Keratinocyte (primary cell): ENCODE results near the gene SSPN. TPM values are rescaled to one million over a fixed set of nuclear protein-coding genes. Genes with fewer than 3 reads are reported as not detected.

Experiments
- DNase-seq: peaks from one replicate; pipeline ENCODE4 v3.0.0-alpha.2; 2011; ENCODE audit warnings: low read depth, missing footprints, low spot score
- FAIRE-seq: peaks from 2 replicates; lab custom pipeline; 2011; peaks lifted over from hg19 to GRCh38; lab: Jason Lieb, UNC
- H2AFZ ChIP-seq: 2 replicates; pipeline ENCODE4 v1.6.0; 2012; ENCODE audit warnings: low read length, control low read depth, inconsistent platforms; ENCODE audit not compliant: control insufficient read depth
- H3K27ac ChIP-seq: 2 replicates; pipeline ENCODE4 v1.5.1; 2011; ENCODE audit warnings: low read length; ENCODE audit not compliant: control insufficient read depth, insufficient read depth
- H3K27me3 ChIP-seq: 3 replicates; pipeline ENCODE4 v1.6.0; 2011; ENCODE audit warnings: low read length; ENCODE audit not compliant: control insufficient read depth, insufficient read depth; ENCODE audit errors: extremely low read depth
- H3K36me3 ChIP-seq, 2 experiments: 2 replicates in 1 of 2; 3 replicates in 1 of 2; pipeline ENCODE4 v1.5.1; 2011; ENCODE audit warnings: low read length in 2 of 2, mild to moderate bottlenecking in 1 of 2; ENCODE audit not compliant: control insufficient read depth in 2 of 2, insufficient read depth in 2 of 2; ENCODE audit errors: extremely low read depth in 1 of 2
- H3K4me1 ChIP-seq: 3 replicates; pipeline ENCODE4 v1.5.1; 2011; ENCODE audit warnings: low read length; ENCODE audit not compliant: control insufficient read depth, insufficient read depth; ENCODE audit errors: extremely low read depth
- H3K4me2 ChIP-seq: 3 replicates; pipeline ENCODE4 v1.6.0; 2011; ENCODE audit warnings: low read depth, low read length; ENCODE audit not compliant: control insufficient read depth, insufficient read depth; ENCODE audit errors: extremely low read depth
- H3K4me3 ChIP-seq, 3 experiments: fragments of 200-600 bp in 1 of 3; sonication (generic) in 1 of 3; 2 replicates in 2 of 3; 3 replicates in 1 of 3; pipeline ENCODE4 v1.5.1; 2011 to 2016; ENCODE audit warnings: low read length in 3 of 3, mild to moderate bottlenecking in 3 of 3, control low read depth in 2 of 3, inconsistent platforms in 1 of 3, low read depth in 1 of 3, mixed read lengths in 1 of 3, mixed run types in 1 of 3, moderate library complexity in 1 of 3; ENCODE audit not compliant: control insufficient read depth in 2 of 3, insufficient read depth in 2 of 3; ENCODE audit errors: extremely low read depth in 1 of 3
- H3K79me2 ChIP-seq: 2 replicates; pipeline ENCODE4 v1.6.0; 2012; ENCODE audit warnings: low read length; ENCODE audit not compliant: control insufficient read depth, insufficient read depth
- H3K9ac ChIP-seq: 3 replicates; pipeline ENCODE4 v1.6.0; 2011; ENCODE audit warnings: low read length; ENCODE audit not compliant: control insufficient read depth, insufficient read depth; ENCODE audit errors: extremely low read depth
- H3K9me1 ChIP-seq: 3 replicates; pipeline ENCODE4 v1.6.0; 2011; ENCODE audit warnings: low read length; ENCODE audit not compliant: control insufficient read depth, insufficient read depth; ENCODE audit errors: extremely low read depth
- H3K9me3 ChIP-seq: 2 replicates; pipeline ENCODE4 v1.5.1; 2012; ENCODE audit warnings: low read depth, low read length; ENCODE audit not compliant: control insufficient read depth
- H4K20me1 ChIP-seq: 3 replicates; pipeline ENCODE4 v1.6.0; 2011; ENCODE audit warnings: low read length; ENCODE audit not compliant: control insufficient read depth, insufficient read depth; ENCODE audit errors: extremely low read depth
- EZH2 ChIP-seq: IDR thresholded peaks from one replicate; pipeline ENCODE4 v1.6.1; 2012; ENCODE audit warnings: inconsistent platforms, mild to moderate bottlenecking, low read length, moderate library complexity
- dilution Hi-C: fragments of 300-500 bp; cut with MboI; formaldehyde crosslinking; loops from one replicate; pipeline ENCODE4 v1.7.0; 2020; ENCODE audit warnings: low sequenced_read_pairs; ENCODE audit not compliant: extremely low pct_ligation_motif_present
- polyA plus RNA-seq, 5 experiments: library from polyadenylated mRNA; depleted of rRNA in 3 of 5; stranded (reverse) in 3 of 5; stranded (forward) in 1 of 5; unstranded in 1 of 5; fragments of >200 nt; gene quantifications; 1 replicate in 1 of 5; 2 replicates in 3 of 5; 3 replicates in 1 of 5; pipeline versions ENCODE4 v1.2.1 to v1.2.3, GENCODE V29; 2011 to 2012; ENCODE audit warnings: missing spikeins in 2 of 5, low read depth in 1 of 5, low replicate concordance in 1 of 5
- TF ChIP-seq, protein P1 (sequence below), 3 experiments: IDR thresholded peaks in 1 of 3; conservative IDR thresholded peaks in 1 of 3; optimal IDR thresholded peaks in 1 of 3; 2 replicates in 2 of 3; 3 replicates in 1 of 3; pipeline versions ENCODE3 to v1.5.1; 2011; ENCODE audit warnings: low read length in 3 of 3, mild to moderate bottlenecking in 3 of 3, moderate library complexity in 2 of 3, control low read depth in 1 of 3, inconsistent platforms in 1 of 3; ENCODE audit not compliant: insufficient read depth in 2 of 3; ENCODE audit errors: extremely low read depth in 1 of 3

SSPN gene
- polyA plus RNA-seq, 1 donor (not counting 4 experiments of a cell fraction or from before 2014, with no cell fraction given): 1.0 TPM

- H3K36me3 ChIP-seq: no peaks in the 10 kb centered on the region
- H2AFZ ChIP-seq: no peak overlapping the region
- H3K27me3 ChIP-seq: no peaks in the 10 kb centered on the region
- H3K9me3 ChIP-seq: no peaks in the 10 kb centered on the region
- no peaks in the 10 kb centered on the region for H3K9me1 ChIP-seq
- FAIRE-seq (no peak), DNase-seq (no peak)
- H3K27ac ChIP-seq: no peak overlapping the region
- no peak for TF ChIP-seq EZH2
- TF ChIP-seq, protein P1, sequence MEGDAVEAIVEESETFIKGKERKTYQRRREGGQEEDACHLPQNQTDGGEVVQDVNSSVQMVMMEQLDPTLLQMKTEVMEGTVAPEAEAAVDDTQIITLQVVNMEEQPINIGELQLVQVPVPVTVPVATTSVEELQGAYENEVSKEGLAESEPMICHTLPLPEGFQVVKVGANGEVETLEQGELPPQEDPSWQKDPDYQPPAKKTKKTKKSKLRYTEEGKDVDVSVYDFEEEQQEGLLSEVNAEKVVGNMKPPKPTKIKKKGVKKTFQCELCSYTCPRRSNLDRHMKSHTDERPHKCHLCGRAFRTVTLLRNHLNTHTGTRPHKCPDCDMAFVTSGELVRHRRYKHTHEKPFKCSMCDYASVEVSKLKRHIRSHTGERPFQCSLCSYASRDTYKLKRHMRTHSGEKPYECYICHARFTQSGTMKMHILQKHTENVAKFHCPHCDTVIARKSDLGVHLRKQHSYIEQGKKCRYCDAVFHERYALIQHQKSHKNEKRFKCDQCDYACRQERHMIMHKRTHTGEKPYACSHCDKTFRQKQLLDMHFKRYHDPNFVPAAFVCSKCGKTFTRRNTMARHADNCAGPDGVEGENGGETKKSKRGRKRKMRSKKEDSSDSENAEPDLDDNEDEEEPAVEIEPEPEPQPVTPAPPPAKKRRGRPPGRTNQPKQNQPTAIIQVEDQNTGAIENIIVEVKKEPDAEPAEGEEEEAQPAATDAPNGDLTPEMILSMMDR (optimal IDR thresholded peaks at IDR 0.05 in 1 of 3, IDR thresholded peaks at IDR 0.05 in 1 of 3, conservative IDR thresholded peaks at IDR 0.05 in 1 of 3; ENCODE audit: extremely low read depth in 1 of 3, insufficient read depth in 2 of 3, low read length in 3 of 3): no peak
- no peak overlapping the region for H3K9ac ChIP-seq
- peaks cover 21% of the 10 kb centered on the region for H3K4me1 ChIP-seq
- H3K4me3 ChIP-seq: no peak overlapping the region
- H4K20me1 ChIP-seq: no peaks in the 10 kb centered on the region
- H3K4me2 ChIP-seq: no peak overlapping the region
- H3K79me2 ChIP-seq: no peaks in the 10 kb centered on the region
- dilution Hi-C loops: no loop called here
These were observed 70.2 kb downstream of the SSPN start for GRCh38 chr12:26265606-26266005.

GRCh38 chr12:26266881-26267280, 71.5 kb downstream of the SSPN start:
- no peak for FAIRE-seq
- H3K79me2 ChIP-seq: no peaks in the 10 kb centered on the region
- dilution Hi-C loops: no loop called here

More at GRCh38 chr12:26266881-26267280, 71.5 kb downstream of the SSPN start:
- TF ChIP-seq, protein P1 (optimal IDR thresholded peaks at IDR 0.05 in 1 of 3, IDR thresholded peaks at IDR 0.05 in 1 of 3, conservative IDR thresholded peaks at IDR 0.05 in 1 of 3; ENCODE audit: extremely low read depth in 1 of 3, insufficient read depth in 2 of 3, low read length in 3 of 3): no peak
- no peak for TF ChIP-seq EZH2
- no peak for DNase-seq
- Histone ChIP-seq H3K4me3 (no peak overlapping the region), H3K9ac (no peak overlapping the region), H3K4me2 (no peak overlapping the region), H3K27me3 (no peaks in the 10 kb centered on the region), H3K9me3 (no peaks in the 10 kb centered on the region), H4K20me1 (no peaks in the 10 kb centered on the region), H2AFZ (no peak overlapping the region), H3K9me1 (no peaks in the 10 kb centered on the region), H3K36me3 (no peaks in the 10 kb centered on the region), H3K4me1 (peaks cover 33% of the 10 kb centered on the region), H3K27ac (no peak overlapping the region)
